Measurements from ENCODE around the gene NSD1. TPM values are rescaled to one million over a fixed set of nuclear protein-coding genes. Genes with fewer than 3 reads are reported as not detected.

Gene NSD1
- total and polyA plus RNA-seq, 10 of the 15 experiments (the other 5 are each of a cell fraction or from before 2014, with no cell fraction given) = 7.0 to 57.9 (median 30.4) TPM

GRCh38 chr5:177097016-177097985, 36.3 kb upstream of the NSD1 start:
- WGBS (ENCODE audit: insufficient coverage, insufficient replicate concordance, low lambda C conversion rate, missing lambda C conversion rate) = 64% methylated on average over 29 of the region's 30 CpGs
- ChIA-PET CTCF (interaction anchor here (1.3 to 1.8 kb wide), 3 partner anchors 13 to 436 kb away, joined by 3 to 7 read pairs (median 4); no protein-coding TSS in a partner anchor), RAD21 (ENCODE audit: unreplicated experiment) (interaction anchor here (1.1 kb wide), 1 partner anchor 437 kb away, joined by 4 read pairs; no protein-coding TSS in a partner anchor), SMC1A (ENCODE audit: uncharacterized antibody, unreplicated experiment) (no interaction called here), POLR2A (interaction anchor here (0.6 kb wide), 1 partner anchor 98 kb away, joined by 3 read pairs; no protein-coding TSS in a partner anchor)
- intact Hi-C loops (cut with micrococcal nuclease; ENCODE audit: unreplicated experiment) (no loop called here), in situ Hi-C loops (cut with MboI) (no loop called here)
- H3K79me2 ChIP-seq (ENCODE audit: control insufficient read depth, insufficient read depth, low read length) = no peaks in the 10 kb centered on the region
- no TSS peak for BruUV-seq (replicated peaks)
- DNase-seq (ENCODE audit: low read depth, low spot score) (no peak), ATAC-seq (no peak), FAIRE-seq (no peak)
- no peak overlapping the region for H3K9ac ChIP-seq (ENCODE audit: control insufficient read depth, insufficient read depth, low read length)
- H3K36me3 ChIP-seq (ENCODE audit: control insufficient read depth in 2 of 2, insufficient read depth in 2 of 2, low read length in 1 of 2) = no peaks in the 10 kb centered on the region
- no peaks in the 10 kb centered on the region for H3K9me3 ChIP-seq (replicated peaks; ENCODE audit: control insufficient read depth, insufficient read depth, low read length)
- H3K27me3 ChIP-seq (replicated peaks in 1 of 2; ENCODE audit: control insufficient read depth in 2 of 2, insufficient read depth in 2 of 2, low read length in 1 of 2) = no peaks in the 10 kb centered on the region; a peak in 1 of 4 replicates
- no peak overlapping the region for H3K27ac ChIP-seq (ENCODE audit: control insufficient read depth, insufficient read depth)
- no peak overlapping the region for H3K4me3 ChIP-seq
- no peak overlapping the region for H3K4me2 ChIP-seq (ENCODE audit: control insufficient read depth, insufficient read depth)
- TF ChIP-seq KDM1A (IDR thresholded peaks at IDR 0.05; ENCODE audit: borderline replicate concordance) = no peak
- no peak for TF ChIP-seq BACH1 (IDR thresholded peaks at IDR 0.05; ENCODE audit: borderline replicate concordance)
- no peak for TF ChIP-seq ATF2 (IDR thresholded peaks at IDR 0.05; ENCODE audit: low read length)
- no peak for TF ChIP-seq TARDBP (IDR thresholded peaks at IDR 0.05; ENCODE audit: borderline replicate concordance)
- no peak for TF ChIP-seq SRF (IDR thresholded peaks at IDR 0.05; ENCODE audit: low read depth in 2 of 2, low read length in 2 of 2)
- H4K20me1 ChIP-seq (ENCODE audit: control insufficient read depth, insufficient read depth) = no peaks in the 10 kb centered on the region
- H3K4me1 ChIP-seq (ENCODE audit: control insufficient read depth, insufficient read depth, low read length) = no peaks in the 10 kb centered on the region
- H2AFZ ChIP-seq (ENCODE audit: control insufficient read depth, low read depth, low read length) = no peak overlapping the region
